Keratinocyte (primary cell): ENCODE measurements around the gene CINP. TPM values are rescaled to one million over a fixed set of nuclear protein-coding genes. Genes with fewer than 3 reads are reported as not detected.

Experiments
- DNase-seq: peaks from one replicate; pipeline ENCODE4 v3.0.0-alpha.2; 2011; ENCODE audit warnings: low read depth, missing footprints, low spot score
- FAIRE-seq: peaks from 2 replicates; lab custom pipeline; 2011; peaks lifted over from hg19 to GRCh38; lab: Jason Lieb, UNC
- H2AFZ ChIP-seq: 2 replicates; pipeline ENCODE4 v1.6.0; 2012; ENCODE audit warnings: low read length, control low read depth, inconsistent platforms; ENCODE audit not compliant: control insufficient read depth
- H3K27ac ChIP-seq: 2 replicates; pipeline ENCODE4 v1.5.1; 2011; ENCODE audit warnings: low read length; ENCODE audit not compliant: control insufficient read depth, insufficient read depth
- H3K27me3 ChIP-seq: 3 replicates; pipeline ENCODE4 v1.6.0; 2011; ENCODE audit warnings: low read length; ENCODE audit not compliant: control insufficient read depth, insufficient read depth; ENCODE audit errors: extremely low read depth
- H3K36me3 ChIP-seq, 2 experiments: 2 replicates in 1 of 2; 3 replicates in 1 of 2; pipeline ENCODE4 v1.5.1; 2011; ENCODE audit warnings: low read length in 2 of 2, mild to moderate bottlenecking in 1 of 2; ENCODE audit not compliant: control insufficient read depth in 2 of 2, insufficient read depth in 2 of 2; ENCODE audit errors: extremely low read depth in 1 of 2
- H3K4me1 ChIP-seq: 3 replicates; pipeline ENCODE4 v1.5.1; 2011; ENCODE audit warnings: low read length; ENCODE audit not compliant: control insufficient read depth, insufficient read depth; ENCODE audit errors: extremely low read depth
- H3K4me2 ChIP-seq: 3 replicates; pipeline ENCODE4 v1.6.0; 2011; ENCODE audit warnings: low read depth, low read length; ENCODE audit not compliant: control insufficient read depth, insufficient read depth; ENCODE audit errors: extremely low read depth
- H3K4me3 ChIP-seq, 3 experiments: fragments of 200-600 bp in 1 of 3; sonication (generic) in 1 of 3; 2 replicates in 2 of 3; 3 replicates in 1 of 3; pipeline ENCODE4 v1.5.1; 2011 to 2016; ENCODE audit warnings: low read length in 3 of 3, mild to moderate bottlenecking in 3 of 3, control low read depth in 2 of 3, inconsistent platforms in 1 of 3, low read depth in 1 of 3, mixed read lengths in 1 of 3, mixed run types in 1 of 3, moderate library complexity in 1 of 3; ENCODE audit not compliant: control insufficient read depth in 2 of 3, insufficient read depth in 2 of 3; ENCODE audit errors: extremely low read depth in 1 of 3
- H3K79me2 ChIP-seq: 2 replicates; pipeline ENCODE4 v1.6.0; 2012; ENCODE audit warnings: low read length; ENCODE audit not compliant: control insufficient read depth, insufficient read depth
- H3K9ac ChIP-seq: 3 replicates; pipeline ENCODE4 v1.6.0; 2011; ENCODE audit warnings: low read length; ENCODE audit not compliant: control insufficient read depth, insufficient read depth; ENCODE audit errors: extremely low read depth
- H3K9me1 ChIP-seq: 3 replicates; pipeline ENCODE4 v1.6.0; 2011; ENCODE audit warnings: low read length; ENCODE audit not compliant: control insufficient read depth, insufficient read depth; ENCODE audit errors: extremely low read depth
- H3K9me3 ChIP-seq: 2 replicates; pipeline ENCODE4 v1.5.1; 2012; ENCODE audit warnings: low read depth, low read length; ENCODE audit not compliant: control insufficient read depth
- H4K20me1 ChIP-seq: 3 replicates; pipeline ENCODE4 v1.6.0; 2011; ENCODE audit warnings: low read length; ENCODE audit not compliant: control insufficient read depth, insufficient read depth; ENCODE audit errors: extremely low read depth
- CTCF ChIP-seq, 3 experiments: IDR thresholded peaks in 1 of 3; conservative IDR thresholded peaks in 1 of 3; optimal IDR thresholded peaks in 1 of 3; 2 replicates in 2 of 3; 3 replicates in 1 of 3; pipeline versions ENCODE3 to v1.5.1; 2011; ENCODE audit warnings: low read length in 3 of 3, mild to moderate bottlenecking in 3 of 3, moderate library complexity in 2 of 3, control low read depth in 1 of 3, inconsistent platforms in 1 of 3; ENCODE audit not compliant: insufficient read depth in 2 of 3; ENCODE audit errors: extremely low read depth in 1 of 3
- EZH2 ChIP-seq: IDR thresholded peaks from one replicate; pipeline ENCODE4 v1.6.1; 2012; ENCODE audit warnings: inconsistent platforms, mild to moderate bottlenecking, low read length, moderate library complexity
- dilution Hi-C: fragments of 300-500 bp; cut with MboI; formaldehyde crosslinking; loops from one replicate; pipeline ENCODE4 v1.7.0; 2020; ENCODE audit warnings: low sequenced_read_pairs; ENCODE audit not compliant: extremely low pct_ligation_motif_present
- polyA plus RNA-seq, 5 experiments: library from polyadenylated mRNA; depleted of rRNA in 3 of 5; stranded (reverse) in 3 of 5; stranded (forward) in 1 of 5; unstranded in 1 of 5; fragments of >200 nt; gene quantifications; 1 replicate in 1 of 5; 2 replicates in 3 of 5; 3 replicates in 1 of 5; pipeline versions ENCODE4 v1.2.1 to v1.2.3, GENCODE V29; 2011 to 2012; ENCODE audit warnings: missing spikeins in 2 of 5, low read depth in 1 of 5, low replicate concordance in 1 of 5

Gene CINP
- polyA plus RNA-seq, 1 donor (not counting 4 experiments of a cell fraction or from before 2014, with no cell fraction given), result 49.3 TPM

GRCh38 chr14:102407258-102407657 is 44.6 kb upstream of the CINP start:
- dilution Hi-C loops, result no loop called here
- H3K9me1 ChIP-seq, result no peaks in the 10 kb centered on the region
- H3K27ac ChIP-seq, result no peak overlapping the region
- H3K79me2 ChIP-seq, result no peaks in the 10 kb centered on the region
- no peak overlapping the region for H3K4me3 ChIP-seq
- TF ChIP-seq CTCF (optimal IDR thresholded peaks at IDR 0.05 in 1 of 3, IDR thresholded peaks at IDR 0.05 in 1 of 3, conservative IDR thresholded peaks at IDR 0.05 in 1 of 3; ENCODE audit: extremely low read depth in 1 of 3, insufficient read depth in 2 of 3, low read length in 3 of 3), result no peak
- no peak for TF ChIP-seq EZH2
- H4K20me1 ChIP-seq, result no peaks in the 10 kb centered on the region
- H3K36me3 ChIP-seq, result peaks cover 0 to 2% of the 10 kb centered on the region in 2 experiments
- DNase-seq (no peak), FAIRE-seq (no peak)
- H3K4me2 ChIP-seq, result no peak overlapping the region
- H3K4me1 ChIP-seq, result no peaks in the 10 kb centered on the region
- no peak overlapping the region for H3K9ac ChIP-seq
- H2AFZ ChIP-seq, result no peak overlapping the region
- no peaks in the 10 kb centered on the region for H3K9me3 ChIP-seq
- no peaks in the 10 kb centered on the region for H3K27me3 ChIP-seq

DNA sequence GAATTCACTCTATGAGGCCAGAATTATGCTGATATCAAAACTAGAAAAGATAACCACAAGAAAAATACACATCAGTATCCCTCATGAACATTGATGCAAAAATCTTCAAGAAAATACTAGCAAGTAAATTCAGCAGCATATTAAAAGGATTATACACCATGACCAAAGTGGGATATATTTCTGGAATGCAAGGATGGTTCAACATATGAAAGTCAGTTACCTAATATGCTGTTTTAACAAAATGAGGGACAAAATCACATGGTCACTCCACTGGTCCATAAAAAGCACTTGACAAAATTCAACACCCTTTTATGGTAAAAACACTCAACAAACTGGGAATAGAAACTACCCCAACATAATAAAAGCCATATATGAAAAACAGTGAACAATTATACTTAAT is 40.3 kb upstream of the CINP start:
- no peaks in the 10 kb centered on the region for H3K9me1 ChIP-seq
- FAIRE-seq, result no peak
- no peaks in the 10 kb centered on the region for H3K36me3 ChIP-seq
- dilution Hi-C loops, result no loop called here
- TF ChIP-seq EZH2 (no peak), CTCF (optimal IDR thresholded peaks at IDR 0.05 in 1 of 3, IDR thresholded peaks at IDR 0.05 in 1 of 3, conservative IDR thresholded peaks at IDR 0.05 in 1 of 3; ENCODE audit: extremely low read depth in 1 of 3, insufficient read depth in 2 of 3, low read length in 3 of 3) (no peak)
- H3K9me3 ChIP-seq, result no peaks in the 10 kb centered on the region
- H3K4me1 ChIP-seq, result no peaks in the 10 kb centered on the region
- H3K9ac ChIP-seq, result no peak overlapping the region
- H3K27ac ChIP-seq, result no peak overlapping the region
- no peak for DNase-seq
- H3K27me3 ChIP-seq, result no peaks in the 10 kb centered on the region
- no peak overlapping the region for H2AFZ ChIP-seq
- no peaks in the 10 kb centered on the region for H3K79me2 ChIP-seq
- H4K20me1 ChIP-seq, result no peaks in the 10 kb centered on the region
- H3K4me3 ChIP-seq, result no peak overlapping the region
- no peak overlapping the region for H3K4me2 ChIP-seq
